Panc1 (cell line): ENCODE measurements around the gene SLC25A41.

ENCODE experiments used
- CTCF ChIP-seq: fragments of 450-650 bp; IDR thresholded peaks from 2 replicates; pipeline ENCODE4 v1.5.1; 2017; ENCODE audit warnings: mild to moderate bottlenecking
- POLR2AphosphoS5 ChIP-seq: IDR thresholded peaks from 2 replicates; pipeline ENCODE4 v1.6.1; 2012; ENCODE audit warnings: mild to moderate bottlenecking, low read depth, low read length, moderate library complexity
- SIN3A ChIP-seq: IDR thresholded peaks from 2 replicates; pipeline ENCODE4 v1.6.1; 2012; ENCODE audit warnings: low read depth, mild to moderate bottlenecking, low read length, moderate library complexity, borderline replicate concordance; ENCODE audit not compliant: insufficient read depth
- TCF7L2 ChIP-seq: IDR thresholded peaks from 2 replicates; pipeline ENCODE4 v1.6.1; 2011; ENCODE audit warnings: mild to moderate bottlenecking, low read depth, low read length, inconsistent platforms

DNA sequence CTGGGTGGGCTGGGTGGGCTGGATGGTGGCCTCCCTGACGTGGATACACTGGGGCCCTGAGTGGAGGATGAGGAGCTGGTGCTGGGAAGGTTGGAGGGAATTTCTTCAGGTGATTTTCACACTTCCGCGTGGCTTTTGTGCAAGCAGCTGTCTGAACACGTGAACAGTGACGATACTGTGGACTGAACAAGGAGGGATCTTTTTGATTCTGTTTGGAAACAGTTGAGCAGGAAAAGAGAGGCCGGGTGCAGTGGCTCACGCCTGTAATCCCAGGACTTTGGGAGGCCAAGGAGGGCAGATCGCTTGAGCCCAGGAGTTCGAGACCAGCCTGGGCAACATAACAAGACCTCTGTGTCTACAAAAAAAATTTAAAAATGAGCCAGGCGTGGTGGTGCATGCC is 31.5 kb downstream of the SLC25A41 start:
- TF ChIP-seq CTCF (no peak), POLR2AphosphoS5 (no peak), SIN3A (no peak), TCF7L2 (no peak)
